Gastroesophageal sphincter (tissue), 4 donors: ENCODE data around the gene ARL6IP4. TPM values are rescaled to one million over a fixed set of nuclear protein-coding genes. Genes with fewer than 3 reads are reported as not detected.
A peak's percentile ranks its signal among the peaks of the same experiment; 100 is the strongest.

Source experiments
- ATAC-seq: fragments of 150-250 bp; one replicate; pipeline ENCODE4 v1.9.1; 2016; ENCODE audit warnings: mild to moderate bottlenecking, moderate library complexity
- H3K27ac ChIP-seq, 4 donors: fragments of 200-600 bp; sonication (generic) in 3 of 4; 1 replicate in 3 of 4; 2 replicates in 1 of 4; pipeline ENCODE4 v1.5.1; 2016 to 2019
- H3K27me3 ChIP-seq: fragments of 200-600 bp; sonication (generic); one replicate; pipeline ENCODE4 v1.5.1; 2019
- H3K36me3 ChIP-seq, 2 donors: fragments of 200-600 bp; sonication (generic); one replicate each; pipeline ENCODE4 v1.5.1; 2019; ENCODE audit warnings: control low read depth in 1 of 2
- H3K4me1 ChIP-seq, 3 donors: fragments of 200-600 bp; sonication (generic); 1 replicate in 2 of 3; 2 replicates in 1 of 3; pipeline ENCODE4 v1.5.1; 2016 to 2019; ENCODE audit warnings: control low read depth in 2 of 3
- H3K4me3 ChIP-seq, 2 donors: fragments of 200-600 bp; sonication (generic); one replicate each; pipeline ENCODE4 v1.5.1; 2019; ENCODE audit warnings: mild to moderate bottlenecking in 1 of 2, moderate library complexity in 1 of 2
- H3K9me3 ChIP-seq, 3 donors: fragments of 200-600 bp; sonication (generic); one replicate each; pipeline ENCODE4 v1.5.1; 2017 to 2019; ENCODE audit warnings: control low read depth in 2 of 3
- EP300 ChIP-seq: sonication (generic); formaldehyde crosslinking; IDR thresholded peaks from one replicate; pipeline ENCODE4 v1.6.1; 2017; ENCODE audit warnings: antibody characterized with exemption, mild to moderate bottlenecking
- POLR2A ChIP-seq, 2 donors: fragments of 450-650 bp; IDR thresholded peaks; one replicate each; pipeline ENCODE4 v1.6.1; 2017; ENCODE audit warnings: antibody characterized with exemption in 2 of 2, mild to moderate bottlenecking in 2 of 2, moderate library complexity in 1 of 2
- POLR2AphosphoS5 ChIP-seq: sonication (generic); formaldehyde crosslinking; IDR thresholded peaks from one replicate; pipeline ENCODE4 v1.6.1; 2017; ENCODE audit warnings: antibody characterized with exemption
- WGBS, 2 donors: methylation state at CpG; one replicate each; pipeline ENCODE4 v1.1.5; 2018; ENCODE audit warnings: low coverage in 1 of 2; 5-methylcytosine and 5-hydroxymethylcytosine counted together
- total RNA-seq, 4 donors: library from RNA; depleted of rRNA; stranded (reverse); fragments of >200 nt; gene quantifications; one replicate each; pipeline ENCODE4 v1.1.0, GENCODE V29; 2016
- TF ChIP-seq, protein P1 (sequence below), 4 experiments: fragments of 200-600 bp in 2 of 4; fragments of 450-650 bp in 2 of 4; sonication (generic) in 1 of 4; IDR thresholded peaks; one replicate each; pipeline ENCODE4 v1.5.1; 2017 to 2019; ENCODE audit warnings: antibody characterized with exemption in 4 of 4, mild to moderate bottlenecking in 2 of 4, moderate library complexity in 2 of 4

The ARL6IP4 gene
- total RNA-seq, 4 donors from 2014 or later, result 251 to 343 (median 302) TPM

DNA sequence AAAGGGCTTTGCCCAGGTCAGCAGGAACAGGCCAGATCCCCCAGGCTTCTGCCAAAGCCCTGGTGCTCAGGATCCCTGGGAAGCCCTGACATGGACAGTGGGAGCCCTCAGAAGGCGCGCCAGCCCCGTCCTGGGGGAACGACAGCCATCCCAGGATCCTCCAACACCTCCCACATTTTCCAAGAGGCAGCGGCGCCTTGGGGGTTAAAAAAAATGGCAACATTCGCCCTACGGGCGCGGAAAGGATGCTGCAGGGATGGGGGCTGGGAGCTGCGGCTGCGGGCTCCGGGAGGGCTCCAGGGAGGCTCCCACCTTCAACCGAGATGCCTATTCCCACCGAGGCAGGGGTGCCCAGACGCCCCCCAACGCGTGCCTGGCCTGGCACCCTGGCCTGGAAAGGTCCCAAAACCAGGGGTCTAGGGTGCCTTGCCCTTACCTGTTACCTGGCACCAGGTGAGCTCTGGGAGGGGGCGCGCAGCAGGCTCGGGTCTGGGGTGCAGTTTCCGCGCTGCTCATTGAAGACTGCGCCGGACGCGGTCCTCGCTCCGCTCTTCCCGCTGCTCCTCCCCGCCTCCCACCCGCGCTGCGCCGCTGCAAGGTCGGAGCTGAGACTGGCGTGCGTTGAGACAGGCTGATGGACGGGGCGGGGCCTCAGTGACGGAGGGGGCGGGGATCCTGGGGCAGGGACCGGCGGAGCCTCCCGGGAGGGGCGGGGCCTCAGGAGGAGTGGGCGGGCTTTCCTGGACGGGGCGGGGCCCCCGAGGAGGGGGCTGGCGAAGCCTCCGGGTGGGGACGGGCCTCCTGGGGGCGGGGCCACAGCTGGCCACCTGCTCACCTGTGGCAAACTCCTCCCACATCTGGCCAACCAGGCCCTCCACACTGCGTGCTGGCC lies 14.4 kb upstream of the ARL6IP4 start, which contains the start of gene ABCB9:
Gene ABCB9, minus strand, starts transcription at position 613 of the 892 bp plus-strand sequence. CDS start 6,228 bp downstream, outside the sequence.
- no peaks in the 10 kb centered on the region for H3K36me3 ChIP-seq
- H3K9me3 ChIP-seq, result no peaks in the 10 kb centered on the region
- WGBS, 2 donors, result 13% methylated on average over 1 of the region's 55 CpGs; no CpG with 5 or more reads in 1 of the 2 donors
- H3K27ac ChIP-seq, result peak within 1 kb of the TSS in 3 of 4 donors; percentile 61 to 74 (median 72)
- peak within 1 kb of the TSS; percentile 34 to 66 for H3K4me3 ChIP-seq
- peak; percentile 35 for TF ChIP-seq POLR2AphosphoS5
- TF ChIP-seq EP300, result no peak
- TF ChIP-seq, protein P1, sequence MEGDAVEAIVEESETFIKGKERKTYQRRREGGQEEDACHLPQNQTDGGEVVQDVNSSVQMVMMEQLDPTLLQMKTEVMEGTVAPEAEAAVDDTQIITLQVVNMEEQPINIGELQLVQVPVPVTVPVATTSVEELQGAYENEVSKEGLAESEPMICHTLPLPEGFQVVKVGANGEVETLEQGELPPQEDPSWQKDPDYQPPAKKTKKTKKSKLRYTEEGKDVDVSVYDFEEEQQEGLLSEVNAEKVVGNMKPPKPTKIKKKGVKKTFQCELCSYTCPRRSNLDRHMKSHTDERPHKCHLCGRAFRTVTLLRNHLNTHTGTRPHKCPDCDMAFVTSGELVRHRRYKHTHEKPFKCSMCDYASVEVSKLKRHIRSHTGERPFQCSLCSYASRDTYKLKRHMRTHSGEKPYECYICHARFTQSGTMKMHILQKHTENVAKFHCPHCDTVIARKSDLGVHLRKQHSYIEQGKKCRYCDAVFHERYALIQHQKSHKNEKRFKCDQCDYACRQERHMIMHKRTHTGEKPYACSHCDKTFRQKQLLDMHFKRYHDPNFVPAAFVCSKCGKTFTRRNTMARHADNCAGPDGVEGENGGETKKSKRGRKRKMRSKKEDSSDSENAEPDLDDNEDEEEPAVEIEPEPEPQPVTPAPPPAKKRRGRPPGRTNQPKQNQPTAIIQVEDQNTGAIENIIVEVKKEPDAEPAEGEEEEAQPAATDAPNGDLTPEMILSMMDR (IDR thresholded peaks at IDR 0.05), result no peak
- TF ChIP-seq POLR2A (IDR thresholded peaks at IDR 0.05), result peak; percentile 14 to 17
- H3K4me1 ChIP-seq, result peaks cover 0 to 50% (median 24%) of the 10 kb centered on the region in 3 donors
- H3K27me3 ChIP-seq, result no peaks in the 10 kb centered on the region
- peak; percentile 94 for ATAC-seq

DNA sequence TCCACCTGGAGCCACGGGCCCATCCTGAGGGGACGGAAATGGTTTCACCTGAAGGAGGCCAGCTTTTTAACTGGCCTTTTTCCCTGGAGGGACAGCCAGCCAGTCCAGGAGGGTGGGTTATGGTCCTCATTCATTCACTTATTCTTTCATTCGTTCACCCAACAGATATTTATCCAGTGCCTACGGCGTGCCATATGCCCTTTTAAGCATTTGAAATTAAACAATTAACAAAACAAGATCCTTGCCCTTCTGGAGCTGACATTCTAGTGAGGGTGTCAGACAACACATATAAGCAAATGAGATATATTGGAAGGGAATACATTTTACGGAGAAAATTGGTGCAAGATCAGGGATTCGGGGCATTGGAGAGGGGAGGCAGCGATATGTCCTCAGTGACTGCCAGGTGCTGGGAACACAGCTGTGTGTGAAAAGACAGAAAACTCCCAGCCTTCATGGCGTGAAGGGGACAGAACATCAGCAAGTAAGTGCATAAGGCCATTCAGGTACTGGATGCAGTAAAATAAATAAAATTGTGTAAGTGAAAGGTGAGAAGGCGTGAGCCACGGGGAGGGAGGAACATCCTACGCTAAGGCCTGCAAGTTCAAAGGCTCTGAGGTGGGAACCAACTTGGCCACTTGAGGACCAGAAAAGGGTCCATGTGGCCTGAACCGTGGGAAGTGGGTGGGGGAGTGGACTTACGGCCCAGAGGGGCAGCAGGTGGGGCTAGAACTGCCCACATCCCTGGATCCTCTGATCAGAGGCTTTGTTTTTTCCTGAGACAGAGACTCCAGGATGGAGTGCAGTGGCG lies 13.5 kb upstream of the ARL6IP4 start:
- peak overlapping the region in 1 of 2 donors; percentile 66 for H3K4me3 ChIP-seq
- H3K9me3 ChIP-seq, result no peaks in the 10 kb centered on the region
- WGBS, 2 donors, result 40 to 66% methylated on average over 5 to 14 of the region's 15 CpGs
- no peaks in the 10 kb centered on the region for H3K36me3 ChIP-seq
- TF ChIP-seq EP300 (no peak), POLR2AphosphoS5 (no peak), POLR2A (IDR thresholded peaks at IDR 0.05) (no peak)
- TF ChIP-seq, protein P1 (IDR thresholded peaks at IDR 0.05), result no peak
- H3K27ac ChIP-seq, result peak overlapping the region in 3 of 4 donors; percentile 61 to 74 (median 72)
- H3K4me1 ChIP-seq, result peaks cover 0 to 43% (median 24%) of the 10 kb centered on the region in 3 donors
- no peak for ATAC-seq
- no peaks in the 10 kb centered on the region for H3K27me3 ChIP-seq

DNA sequence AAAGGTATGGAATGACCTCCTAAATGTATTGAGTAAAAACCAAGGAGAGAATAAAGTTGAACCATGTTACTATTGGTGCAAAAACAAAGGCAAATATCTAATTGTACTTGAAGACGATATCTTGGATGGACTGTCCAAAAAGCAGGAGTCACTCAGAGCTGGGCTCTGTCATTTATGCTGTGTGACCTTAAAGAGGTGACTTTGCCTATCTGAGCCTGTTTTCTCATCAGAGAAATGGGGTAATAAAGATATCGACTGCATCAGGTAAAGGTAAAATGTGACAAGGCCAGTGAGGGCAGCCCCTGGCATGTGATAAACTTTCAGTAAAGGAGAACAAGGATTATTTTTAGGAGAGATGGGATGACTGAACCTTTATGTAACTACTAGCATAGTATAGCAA lies 12.4 kb upstream of the ARL6IP4 start:
- Histone ChIP-seq H3K36me3 (no peaks in the 10 kb centered on the region), H3K9me3 (no peaks in the 10 kb centered on the region), H3K4me1 (peaks cover 0 to 37% (median 24%) of the 10 kb centered on the region in 3 donors), H3K27me3 (no peaks in the 10 kb centered on the region), H3K27ac (no peak overlapping the region), H3K4me3 (no peak overlapping the region)
- no peak for ATAC-seq
- TF ChIP-seq POLR2AphosphoS5 (no peak), POLR2A (IDR thresholded peaks at IDR 0.05) (no peak), EP300 (no peak)
- TF ChIP-seq, protein P1 (IDR thresholded peaks at IDR 0.05), result no peak
- 84 to 88% methylated on average over 2 of the region's 2 CpGs for WGBS, 2 donors

DNA sequence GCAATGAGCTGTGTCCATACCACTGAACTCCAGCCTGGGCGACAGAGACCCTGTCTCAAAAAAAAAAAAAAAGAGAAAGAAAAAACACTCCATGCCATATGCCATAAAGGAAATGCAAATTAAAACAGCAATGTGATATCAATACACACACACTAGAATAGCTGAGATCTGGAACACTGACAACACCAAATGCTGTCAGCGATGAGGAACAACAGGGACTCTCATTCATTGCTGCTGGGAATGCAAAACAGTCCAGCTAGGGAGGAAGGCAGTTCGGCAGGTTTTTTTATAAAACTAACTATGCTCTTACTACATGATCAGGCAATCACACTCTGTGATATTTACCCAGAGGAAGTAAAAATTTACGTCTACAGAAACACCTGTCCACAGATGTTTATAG lies 10.8 kb upstream of the ARL6IP4 start:
- Histone ChIP-seq H3K27ac (no peak overlapping the region), H3K4me1 (peaks cover 0 to 29% (median 20%) of the 10 kb centered on the region in 3 donors), H3K4me3 (no peak overlapping the region), H3K27me3 (no peaks in the 10 kb centered on the region), H3K9me3 (no peaks in the 10 kb centered on the region), H3K36me3 (no peaks in the 10 kb centered on the region)
- TF ChIP-seq POLR2A (IDR thresholded peaks at IDR 0.05), result no peak
- TF ChIP-seq EP300, result no peak
- TF ChIP-seq, protein P1 (IDR thresholded peaks at IDR 0.05), result no peak
- no peak for TF ChIP-seq POLR2AphosphoS5
- no peak for ATAC-seq
- WGBS, 2 donors, result 4 to 22% methylated on average over 2 to 4 of the region's 4 CpGs
